GM12865 (cell line): Measurements from ENCODE around the gene AK2.

Source experiments
- DNase-seq: peaks from one replicate; pipeline ENCODE4 v3.0.0; 2010; ENCODE audit warnings: low read depth
- H3K4me3 ChIP-seq: 2 replicates; pipeline ENCODE4 v1.5.1; 2011; ENCODE audit warnings: mild to moderate bottlenecking, low read depth, low read length, control low read depth
- CTCF ChIP-seq: IDR thresholded peaks from 2 replicates; pipeline ENCODE4 v1.5.1; 2011; ENCODE audit warnings: low read length, control low read depth, low read depth, inconsistent platforms; ENCODE audit not compliant: insufficient read depth; ENCODE audit errors: missing control alignments

The AK2 gene

GRCh38 chr1:32991386-32991785 lies 45.3 kb downstream of the AK2 start:
- peak overlapping the region; percentile 36 for H3K4me3 ChIP-seq
- no peak for TF ChIP-seq CTCF
- DNase-seq = no peak

- TF ChIP-seq CTCF = no peak
- DNase-seq = no peak
- no peak overlapping the region for H3K4me3 ChIP-seq
Measured at GRCh38 chr1:32990887-32991286, 45.8 kb downstream of the AK2 start.

GRCh38 chr1:32989160-32990050 lies 47.3 kb downstream of the AK2 start:
- no peak overlapping the region for H3K4me3 ChIP-seq
- TF ChIP-seq CTCF = no peak
- peak; percentile 65 for DNase-seq

GRCh38 chr1:32988665-32989064 lies 48.0 kb downstream of the AK2 start:
- H3K4me3 ChIP-seq = no peak overlapping the region
- no peak for DNase-seq
- TF ChIP-seq CTCF = no peak

GRCh38 chr1:32985226-32985625 lies 51.5 kb downstream of the AK2 start:
- no peak for TF ChIP-seq CTCF
- DNase-seq = no peak
- no peak overlapping the region for H3K4me3 ChIP-seq

GRCh38 chr1:32984455-32985171 lies 52.1 kb downstream of the AK2 start:
- DNase-seq = peak; percentile 75
- H3K4me3 ChIP-seq = no peak overlapping the region
- no peak for TF ChIP-seq CTCF
